ENCODE data around the gene MYPN.
"Not testable (repeated sequence)": the region's sequence is repeated elsewhere in the genome, so short reads cannot be mapped to it uniquely, and the experiment has no call there.

The MYPN gene

GRCh38 chr10:68239596-68240150 lies 130.4 kb downstream of the MYPN start:
- Histone ChIP-seq H3K4me1 (ENCODE audit: control insufficient read depth, insufficient read depth, low read length) (no peaks in the 10 kb centered on the region), H3K4me3 (ENCODE audit: low read depth, low read length) (no peak overlapping the region), H3K36me3 (ENCODE audit: control insufficient read depth in 2 of 2, insufficient read depth in 1 of 2, low read length in 2 of 2) (no peaks in the 10 kb centered on the region), H3K9me3 (ENCODE audit: control insufficient read depth, insufficient read depth, low read depth, low read length) (no peaks in the 10 kb centered on the region), H3K27ac (ENCODE audit: extremely low read depth, low read depth, low read length) (no peak overlapping the region)
- TF ChIP-seq FEZF1 (tag by site-specific recombination; IDR thresholded peaks at IDR 0.05) (0 out of 2 replicates have a peak, but pooled peaks have one; percentile 26), ZNF335 (tag by site-specific recombination; conservative IDR thresholded peaks at IDR 0.05) (peak; percentile 74), ZNF391 (tag by site-specific recombination; IDR thresholded peaks at IDR 0.05; ENCODE audit: borderline replicate concordance, low read depth) (no peak)
- POLR2A ChIA-PET: no interaction called here
- CTCF ChIA-PET: interaction anchor here (1.3 kb wide), 1 partner anchor 7 kb away, joined by 3 read pairs; the partner anchor contains the start of gene ATOH7

GRCh38 chr10:68242051-68242450 lies 132.8 kb downstream of the MYPN start:
- H3K4me1 ChIP-seq (ENCODE audit: control insufficient read depth, insufficient read depth, low read length): no peaks in the 10 kb centered on the region
- H3K4me3 ChIP-seq (ENCODE audit: low read depth, low read length): no peak overlapping the region
- H3K9me3 ChIP-seq (ENCODE audit: control insufficient read depth, insufficient read depth, low read depth, low read length): no peaks in the 10 kb centered on the region
- ChIA-PET CTCF (interaction anchor here (0.8 kb wide), 1 partner anchor 30 kb away, joined by 7 read pairs; no protein-coding TSS in a partner anchor), POLR2A (no interaction called here)
- H3K36me3 ChIP-seq (ENCODE audit: control insufficient read depth in 2 of 2, insufficient read depth in 1 of 2, low read length in 2 of 2): no peaks in the 10 kb centered on the region
- TF ChIP-seq REPIN1 (tag by site-specific recombination; IDR thresholded peaks at IDR 0.05; ENCODE audit: low read depth) (no peak), ZNF830 (tag by site-specific recombination; IDR thresholded peaks at IDR 0.05; ENCODE audit: low read depth) (no peak), ZBTB11 (tag by site-specific recombination; conservative IDR thresholded peaks at IDR 0.05; ENCODE audit: low read depth) (no peak), PRDM1 (tag by site-specific recombination; IDR thresholded peaks at IDR 0.05) (no peak), ZNF639 (tag by site-specific recombination; IDR thresholded peaks at IDR 0.05) (no peak), MEIS1 (CRISPR knock-in tag; IDR thresholded peaks at IDR 0.05; ENCODE audit: borderline replicate concordance) (no peak)
- H3K27ac ChIP-seq (ENCODE audit: extremely low read depth, low read depth, low read length): no peak overlapping the region

GRCh38 chr10:68246397-68246796 lies 137.1 kb downstream of the MYPN start:
- H3K36me3 ChIP-seq (ENCODE audit: control insufficient read depth in 2 of 2, insufficient read depth in 1 of 2, low read length in 2 of 2); H3K9me3 ChIP-seq (ENCODE audit: control insufficient read depth, insufficient read depth, low read depth, low read length); H3K4me3 ChIP-seq (ENCODE audit: low read depth, low read length); H3K27ac ChIP-seq (ENCODE audit: extremely low read depth, low read depth, low read length); CTCF ChIA-PET; POLR2A ChIA-PET; H3K4me1 ChIP-seq (ENCODE audit: control insufficient read depth, insufficient read depth, low read length): not testable (repeated sequence)
- TF ChIP-seq ZNF394 (tag by site-specific recombination; IDR thresholded peaks at IDR 0.05; ENCODE audit: borderline replicate concordance): peak; percentile 17; the same call in 1 of the 2 replicates

- no peak overlapping the region for H3K27ac ChIP-seq (ENCODE audit: extremely low read depth, low read depth, low read length)
- H3K4me1 ChIP-seq (ENCODE audit: control insufficient read depth, insufficient read depth, low read length): no peaks in the 10 kb centered on the region
- ChIA-PET CTCF (interaction anchor here (0.6 to 1.4 kb wide), 3 partner anchors 28 to 70 kb away, joined by 3 to 5 read pairs (median 5); no protein-coding TSS in a partner anchor), POLR2A (interaction anchor here (0.5 kb wide), 1 partner anchor 276 kb away, joined by 3 read pairs; no protein-coding TSS in a partner anchor)
- no peaks in the 10 kb centered on the region for H3K9me3 ChIP-seq (ENCODE audit: control insufficient read depth, insufficient read depth, low read depth, low read length)
- no peak overlapping the region for H3K4me3 ChIP-seq (ENCODE audit: low read depth, low read length)
- no peak for TF ChIP-seq ZNF544 (tag by site-specific recombination; IDR thresholded peaks at IDR 0.05)
- no peak for TF ChIP-seq ZNF830 (tag by site-specific recombination; IDR thresholded peaks at IDR 0.05; ENCODE audit: low read depth)
- no peak for TF ChIP-seq ZNF664 (tag by site-specific recombination; IDR thresholded peaks at IDR 0.05)
- H3K36me3 ChIP-seq (ENCODE audit: control insufficient read depth in 2 of 2, insufficient read depth in 1 of 2, low read length in 2 of 2): no peaks in the 10 kb centered on the region
Observed at GRCh38 chr10:68247931-68248330, 138.6 kb downstream of the MYPN start.
